Bronchial epithelial cell (primary cell): Measurements from ENCODE around the gene APELA. TPM values are rescaled to one million over a fixed set of nuclear protein-coding genes. Genes with fewer than 3 reads are reported as not detected.

Source experiments
- DNase-seq: peaks from one replicate; pipeline ENCODE4 v3.0.0-alpha.2; 2010; ENCODE audit warnings: low read depth
- FAIRE-seq: peaks from 2 replicates; lab custom pipeline; 2011; peaks lifted over from hg19 to GRCh38; lab: Jason Lieb, UNC
- H3K27me3 ChIP-seq: 2 replicates; pipeline ENCODE4 v1.5.1; 2011; ENCODE audit warnings: low read length; ENCODE audit not compliant: control insufficient read depth, insufficient read depth
- H3K36me3 ChIP-seq: 2 replicates; pipeline ENCODE4 v1.5.1; 2011; ENCODE audit warnings: low read length; ENCODE audit not compliant: control insufficient read depth, insufficient read depth
- H3K4me3 ChIP-seq: 2 replicates; pipeline ENCODE4 v1.5.1; 2011; ENCODE audit warnings: mild to moderate bottlenecking, low read depth, low read length, control low read depth
- CTCF ChIP-seq: IDR thresholded peaks from 2 replicates; pipeline ENCODE4 v1.5.1; 2011; ENCODE audit warnings: mild to moderate bottlenecking, moderate library complexity, low read length, control low read depth, inconsistent platforms; ENCODE audit not compliant: insufficient read depth, severe bottlenecking
- total RNA-seq: library from RNA; depleted of rRNA; stranded (reverse); fragments of >200 nt; gene quantifications from 2 replicates; pipeline ENCODE4 v1.2.1, GENCODE V29; 2014

Gene APELA
- not detected in 2 replicates for total RNA-seq

GRCh38 chr4:164876700-164877324 lies at the start of gene APELA:
TSS of gene APELA (plus strand) at chr4:164877178. CDS start at chr4:164877332, 154 bp downstream.
- DNase-seq, result no peak
- no peak within 1 kb of the TSS for H3K4me3 ChIP-seq
- no peaks in the 10 kb centered on the region for H3K27me3 ChIP-seq
- no peak for FAIRE-seq
- H3K36me3 ChIP-seq, result no peaks in the 10 kb centered on the region
- TF ChIP-seq CTCF, result no peak

- Histone ChIP-seq H3K36me3 (no peaks in the 10 kb centered on the region), H3K4me3 (no peak overlapping the region), H3K27me3 (no peaks in the 10 kb centered on the region)
- FAIRE-seq (no peak), DNase-seq (no peak)
- no peak for TF ChIP-seq CTCF
Observed at GRCh38 chr4:164828955-164829354, 48.0 kb upstream of the APELA start.

GRCh38 chr4:164846566-164846965 lies 30.4 kb upstream of the APELA start:
- Histone ChIP-seq H3K36me3 (no peaks in the 10 kb centered on the region), H3K27me3 (no peaks in the 10 kb centered on the region), H3K4me3 (no peak overlapping the region)
- FAIRE-seq (no peak), DNase-seq (no peak)
- TF ChIP-seq CTCF, result no peak

GRCh38 chr4:164847016-164847415 lies 30.0 kb upstream of the APELA start:
- FAIRE-seq, result no peak
- H3K36me3 ChIP-seq, result no peaks in the 10 kb centered on the region
- H3K27me3 ChIP-seq, result no peaks in the 10 kb centered on the region
- H3K4me3 ChIP-seq, result no peak overlapping the region
- TF ChIP-seq CTCF, result no peak
- no peak for DNase-seq

GRCh38 chr4:164847967-164848649 lies 28.9 kb upstream of the APELA start:
- no peaks in the 10 kb centered on the region for H3K36me3 ChIP-seq
- no peak for TF ChIP-seq CTCF
- no peak overlapping the region for H3K4me3 ChIP-seq
- no peak for DNase-seq
- no peak for FAIRE-seq
- no peaks in the 10 kb centered on the region for H3K27me3 ChIP-seq
